Duodenal mucosa (tissue), 2 donors: ENCODE results near the gene RFX3.
"Not testable (repeated sequence)": the region's sequence is repeated elsewhere in the genome, so short reads cannot be mapped to it uniquely, and the experiment has no call there.

ENCODE experiments used
- H3K27ac ChIP-seq: one replicate; pipeline ENCODE4 v1.7.0; 2013; ENCODE audit warnings: low read depth, low read length
- H3K27me3 ChIP-seq, 2 donors: one replicate each; pipeline ENCODE4 v1.7.0; 2013; ENCODE audit warnings: low read length in 2 of 2, control low read depth in 1 of 2; ENCODE audit not compliant: insufficient read depth in 2 of 2, control insufficient read depth in 1 of 2
- H3K36me3 ChIP-seq, 2 donors: one replicate each; pipeline ENCODE4 v1.7.0; 2013; ENCODE audit warnings: low read length in 2 of 2, control low read depth in 1 of 2; ENCODE audit not compliant: insufficient read depth in 2 of 2, control insufficient read depth in 1 of 2
- H3K4me1 ChIP-seq, 2 donors: one replicate each; pipeline ENCODE4 v1.7.0; 2013; ENCODE audit warnings: low read length in 2 of 2, control low read depth in 1 of 2; ENCODE audit not compliant: insufficient read depth in 2 of 2, control insufficient read depth in 1 of 2
- H3K4me3 ChIP-seq, 2 donors: one replicate each; pipeline ENCODE4 v1.7.0; 2013; ENCODE audit warnings: low read length in 2 of 2, low read depth in 1 of 2
- H3K9ac ChIP-seq, 2 donors: one replicate each; pipeline ENCODE4 v1.7.0; 2013; ENCODE audit warnings: low read length in 2 of 2, low read depth in 1 of 2
- H3K9me3 ChIP-seq, 2 donors: one replicate each; pipeline ENCODE4 v1.7.0; 2013; ENCODE audit warnings: low read length in 2 of 2, control low read depth in 1 of 2; ENCODE audit not compliant: control insufficient read depth in 1 of 2

The RFX3 gene

DNA sequence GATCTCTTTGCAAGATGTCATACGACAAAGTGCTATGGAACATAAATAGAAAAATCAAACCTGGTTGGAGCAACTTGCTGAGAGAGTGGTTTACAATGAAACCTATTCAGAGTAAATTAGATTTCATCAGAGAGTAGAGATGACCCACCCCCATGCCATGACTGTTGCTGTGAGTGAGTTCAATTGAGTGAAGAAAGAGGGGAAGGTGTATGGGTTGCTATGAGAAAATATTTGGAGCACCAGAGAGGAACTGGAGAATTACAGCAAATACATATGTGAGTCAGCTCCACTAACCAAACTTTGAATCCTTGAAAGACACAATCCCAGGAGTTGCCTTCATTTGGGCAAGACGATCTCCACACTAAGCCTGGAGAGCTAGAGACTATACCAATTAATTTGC, 217.2 kb downstream of the RFX3 start:
- H3K9me3 ChIP-seq, result no peaks in the 10 kb centered on the region
- H3K27me3 ChIP-seq, result no peaks in the 10 kb centered on the region
- no peaks in the 10 kb centered on the region for H3K4me1 ChIP-seq
- no peaks in the 10 kb centered on the region for H3K36me3 ChIP-seq
- H3K27ac ChIP-seq, result no peak overlapping the region
- no peak overlapping the region for H3K4me3 ChIP-seq
- no peak overlapping the region for H3K9ac ChIP-seq

DNA sequence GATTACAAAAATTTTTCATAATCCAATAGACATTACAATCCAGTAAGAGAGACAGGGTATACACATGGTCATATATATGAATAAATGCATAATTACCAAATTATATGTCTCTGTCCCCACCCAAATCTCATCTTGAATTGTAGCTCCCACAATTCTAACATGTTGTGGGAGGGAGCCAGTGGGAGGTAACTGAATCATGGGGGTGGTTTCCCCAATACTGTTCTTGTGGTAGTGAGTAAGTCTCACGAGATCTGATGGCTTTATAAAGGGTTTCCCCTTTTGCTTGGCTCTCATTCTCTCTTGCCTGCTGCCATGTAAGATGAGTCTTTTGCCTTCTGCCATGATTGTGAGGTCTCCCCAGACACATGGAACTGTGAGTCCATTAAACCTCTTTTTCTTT, 221.4 kb downstream of the RFX3 start:
- H3K27ac ChIP-seq, H3K27me3 ChIP-seq, H3K9me3 ChIP-seq: not testable (repeated sequence)

DNA sequence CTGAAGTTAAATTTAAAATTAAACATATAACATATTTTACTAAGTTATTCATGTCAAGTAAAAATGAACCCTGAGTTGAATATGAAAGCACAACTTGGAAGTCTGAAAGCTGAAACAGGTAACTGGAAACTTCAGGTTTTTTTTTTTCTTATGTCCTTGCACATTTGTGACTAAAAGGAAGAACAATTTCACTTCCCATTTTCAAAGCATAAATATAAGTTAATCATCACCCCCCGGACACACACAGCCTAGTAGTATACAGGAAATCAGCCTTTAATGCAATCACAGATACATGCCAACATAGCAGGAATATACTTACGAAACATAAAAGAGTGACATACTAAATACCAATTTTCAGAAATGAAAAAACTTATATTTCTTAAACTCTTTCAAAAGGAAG, 225.9 kb downstream of the RFX3 start:
- Histone ChIP-seq H3K27ac (no peak overlapping the region), H3K4me3 (no peak overlapping the region), H3K27me3 (no peaks in the 10 kb centered on the region), H3K9ac (no peak overlapping the region), H3K4me1 (no peaks in the 10 kb centered on the region), H3K36me3 (no peaks in the 10 kb centered on the region), H3K9me3 (no peaks in the 10 kb centered on the region)

More for the DNA sequence above, 221.4 kb downstream of the RFX3 start:
- not testable (repeated sequence) for H3K4me1 ChIP-seq, H3K9ac ChIP-seq, H3K4me3 ChIP-seq, H3K36me3 ChIP-seq

DNA sequence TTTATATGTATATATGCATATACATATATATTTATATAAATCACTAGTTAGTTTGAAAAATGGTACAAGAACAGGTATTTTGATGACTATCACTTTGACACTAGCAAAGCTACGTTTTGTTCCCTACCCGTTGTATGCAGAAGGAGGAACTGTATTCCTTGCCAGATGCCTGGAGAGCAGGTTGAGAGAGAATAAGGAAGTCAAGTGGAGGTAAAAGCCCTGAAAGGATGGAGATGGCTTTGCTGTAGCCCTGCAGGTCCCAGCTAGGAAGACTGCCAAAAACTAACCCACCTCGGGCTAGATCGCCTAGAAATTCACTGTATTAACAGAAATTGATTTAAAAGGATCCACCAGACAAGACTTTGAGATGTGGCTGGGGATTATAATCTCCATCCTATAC, 229.3 kb downstream of the RFX3 start:
- Histone ChIP-seq H3K9me3 (no peaks in the 10 kb centered on the region), H3K9ac (no peak overlapping the region)

DNA sequence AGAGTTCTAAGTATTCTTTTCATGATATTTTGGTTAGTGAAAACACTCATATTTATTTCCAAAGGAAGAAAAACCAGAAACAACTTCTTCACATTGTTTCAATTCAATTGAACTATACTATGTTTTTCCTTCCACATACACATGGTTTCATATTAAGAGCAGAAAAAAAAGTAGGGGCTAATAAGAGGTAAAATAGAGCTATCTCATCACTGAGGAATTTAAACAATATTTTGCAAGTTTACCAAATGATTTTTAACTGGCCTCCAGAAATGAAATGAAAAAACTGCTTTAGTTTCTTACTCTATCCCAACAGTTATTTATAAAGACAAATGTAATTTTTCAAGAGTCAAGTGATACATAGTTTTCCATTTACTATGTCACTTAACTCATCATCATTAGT, 233.5 kb downstream of the RFX3 start:
- H3K27me3 ChIP-seq, result no peaks in the 10 kb centered on the region

More for the DNA sequence above, 229.3 kb downstream of the RFX3 start:
- Histone ChIP-seq H3K4me1 (no peaks in the 10 kb centered on the region), H3K27ac (no peak overlapping the region), H3K36me3 (no peaks in the 10 kb centered on the region), H3K27me3 (no peaks in the 10 kb centered on the region), H3K4me3 (no peak overlapping the region)

DNA sequence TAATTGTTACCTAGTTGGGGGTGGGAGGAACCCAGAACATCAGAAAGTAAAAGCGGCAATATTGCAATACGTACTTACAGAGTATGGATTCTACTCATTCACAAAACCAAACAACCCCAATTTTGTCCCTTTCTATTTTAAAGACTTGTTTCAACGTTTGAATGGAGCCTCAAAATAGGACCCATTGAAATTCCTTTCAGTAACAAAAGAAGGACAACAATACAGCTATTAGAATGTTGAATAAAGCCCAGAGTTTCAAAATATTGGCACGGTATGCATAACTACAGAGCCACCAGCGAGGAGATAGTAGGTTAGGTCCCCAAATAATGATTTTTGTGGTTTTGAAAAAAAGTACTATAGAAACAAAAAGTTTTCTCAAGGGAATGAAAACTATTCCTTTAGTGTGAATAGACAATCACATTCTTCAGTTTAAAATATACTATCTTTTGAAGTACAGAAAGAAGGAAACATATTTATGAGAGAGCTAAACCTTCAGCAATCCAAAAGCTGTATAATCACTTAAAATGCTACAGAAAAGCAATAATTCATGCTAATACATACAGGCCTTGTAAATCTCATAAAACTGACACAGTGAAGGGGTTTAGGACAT, 235.5 kb downstream of the RFX3 start:
- Histone ChIP-seq H3K9ac (no peak overlapping the region), H3K4me3 (no peak overlapping the region), H3K27me3 (no peaks in the 10 kb centered on the region), H3K36me3 (no peaks in the 10 kb centered on the region), H3K27ac (no peak overlapping the region), H3K9me3 (no peaks in the 10 kb centered on the region), H3K4me1 (no peaks in the 10 kb centered on the region)

More for the DNA sequence above, 233.5 kb downstream of the RFX3 start:
- Histone ChIP-seq H3K9me3 (no peaks in the 10 kb centered on the region), H3K9ac (no peak overlapping the region), H3K4me3 (no peak overlapping the region), H3K27ac (no peak overlapping the region), H3K4me1 (no peaks in the 10 kb centered on the region), H3K36me3 (no peaks in the 10 kb centered on the region)

DNA sequence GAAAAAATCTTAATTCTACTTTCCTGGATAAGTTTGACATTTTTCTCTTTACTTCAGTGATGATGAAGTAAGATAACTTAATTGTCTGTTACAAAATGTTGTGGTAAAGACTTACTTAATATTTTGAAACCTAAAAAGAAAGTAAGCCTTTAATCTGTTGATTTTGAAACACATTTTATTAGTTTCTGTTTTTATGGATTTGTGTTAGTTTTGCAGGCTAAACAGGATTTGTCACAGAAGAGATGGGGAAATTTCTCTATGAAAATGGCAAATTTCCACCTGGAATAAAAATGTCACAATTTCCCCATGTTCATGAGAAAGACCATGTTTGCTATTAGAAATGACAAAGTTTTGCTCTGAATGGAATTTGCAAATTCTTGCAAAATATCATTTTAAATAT, 237.1 kb downstream of the RFX3 start:
- Histone ChIP-seq H3K36me3 (no peaks in the 10 kb centered on the region), H3K9me3 (no peaks in the 10 kb centered on the region), H3K27ac (no peak overlapping the region), H3K9ac (no peak overlapping the region), H3K4me1 (no peaks in the 10 kb centered on the region), H3K27me3 (no peaks in the 10 kb centered on the region), H3K4me3 (no peak overlapping the region)

DNA sequence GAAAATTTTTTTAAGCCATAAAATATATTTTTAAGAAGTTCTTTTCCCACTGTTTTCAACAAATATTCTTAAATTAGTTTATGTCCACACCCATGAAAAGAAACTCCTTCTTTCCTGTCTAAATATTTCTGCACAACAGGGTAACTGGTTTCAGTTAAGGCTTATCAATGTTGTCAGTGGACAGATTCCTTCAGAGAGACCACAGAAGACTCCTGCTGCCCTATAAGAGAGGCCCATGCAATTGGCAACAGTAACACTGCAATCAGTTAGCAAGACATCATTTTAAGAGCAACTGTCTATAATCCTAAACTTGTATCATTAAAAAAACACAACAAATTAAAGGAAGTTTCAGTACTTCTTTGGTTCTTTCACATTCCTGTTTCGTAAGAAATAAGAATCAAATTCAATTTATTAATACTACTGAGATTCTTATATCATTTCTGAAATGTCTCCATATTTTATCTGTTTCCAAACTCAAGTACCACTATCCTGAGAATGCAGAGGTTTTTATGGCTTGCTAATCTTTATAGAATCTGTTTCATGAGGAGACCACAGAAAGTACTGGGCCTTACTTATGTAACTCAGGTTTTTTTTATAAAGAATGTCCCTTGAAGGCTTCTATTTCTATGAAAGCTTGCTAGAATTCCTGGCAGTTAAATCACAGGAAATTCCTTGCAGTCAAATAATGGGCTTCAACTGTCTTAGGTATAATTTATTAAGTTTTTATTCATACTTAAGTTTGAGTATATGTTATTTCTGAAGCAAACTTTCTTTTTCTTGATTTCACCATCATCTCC, 240.2 kb downstream of the RFX3 start:
- Histone ChIP-seq H3K4me3 (no peak overlapping the region), H3K9me3 (no peaks in the 10 kb centered on the region), H3K4me1 (no peaks in the 10 kb centered on the region), H3K36me3 (no peaks in the 10 kb centered on the region), H3K9ac (no peak overlapping the region), H3K27ac (no peak overlapping the region), H3K27me3 (no peaks in the 10 kb centered on the region)

DNA sequence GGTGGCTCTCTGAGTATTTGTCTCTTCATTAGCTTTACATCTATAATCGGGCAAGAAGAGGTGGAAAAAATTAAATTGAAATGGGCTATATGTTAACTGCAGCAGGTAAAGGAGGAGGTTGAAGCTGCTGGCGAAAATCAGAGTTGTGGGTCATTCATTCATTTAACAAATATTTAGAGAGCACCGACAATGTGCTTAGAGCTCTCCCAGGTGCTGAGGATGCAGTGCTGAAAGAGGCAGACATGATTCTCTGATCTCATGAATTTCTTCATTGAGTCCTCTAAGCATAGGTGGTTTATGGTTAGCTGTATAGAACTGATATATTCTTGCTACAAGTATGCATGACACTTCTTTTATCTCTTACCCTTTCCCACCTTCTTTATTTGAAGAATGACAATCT, 243.4 kb downstream of the RFX3 start:
- H3K4me3 ChIP-seq, result no peak overlapping the region
- no peaks in the 10 kb centered on the region for H3K9me3 ChIP-seq
- H3K27me3 ChIP-seq, result no peaks in the 10 kb centered on the region
- no peaks in the 10 kb centered on the region for H3K36me3 ChIP-seq
- no peak overlapping the region for H3K9ac ChIP-seq
- H3K4me1 ChIP-seq, result no peaks in the 10 kb centered on the region
- H3K27ac ChIP-seq, result no peak overlapping the region

DNA sequence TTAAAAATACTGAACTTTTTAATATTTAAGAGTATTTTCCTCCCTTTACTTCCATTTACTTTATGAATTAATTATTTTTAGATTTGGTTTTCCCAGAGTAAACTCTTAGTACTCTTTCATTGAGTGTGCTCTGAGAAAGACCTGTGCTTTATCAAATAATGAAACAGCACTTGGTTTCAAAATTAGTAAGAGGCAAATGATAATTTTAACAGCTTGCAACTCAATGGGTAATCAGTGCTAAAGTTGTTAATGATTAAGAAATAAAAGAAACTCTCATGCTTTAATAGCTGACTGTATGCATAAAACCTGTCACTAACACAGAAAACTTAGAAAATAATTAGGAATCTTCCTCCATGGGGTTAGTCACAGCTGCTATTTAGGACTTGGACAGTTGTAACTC, 244.4 kb downstream of the RFX3 start:
- no peak overlapping the region for H3K4me3 ChIP-seq
- H3K9me3 ChIP-seq, result no peaks in the 10 kb centered on the region
- no peaks in the 10 kb centered on the region for H3K36me3 ChIP-seq
- no peaks in the 10 kb centered on the region for H3K4me1 ChIP-seq
- H3K9ac ChIP-seq, result no peak overlapping the region
- H3K27ac ChIP-seq, result no peak overlapping the region
- no peaks in the 10 kb centered on the region for H3K27me3 ChIP-seq
